ENCODE results near the gene MRPS6. TPM values are rescaled to one million over a fixed set of nuclear protein-coding genes. Genes with fewer than 3 reads are reported as not detected.

MRPS6 gene
- total RNA-seq, 1 donor, result 19.2 TPM

- no peak overlapping the region for H3K4me3 ChIP-seq (ENCODE audit: insufficient read depth, low read length)
- H3K27me3 ChIP-seq (ENCODE audit: insufficient read depth, low read length), result peaks cover 7% of the 10 kb centered on the region
- no peak overlapping the region for H3K27ac ChIP-seq (ENCODE audit: low read depth, low read length)
- H3K4me2 ChIP-seq (ENCODE audit: insufficient read depth, low read length), result no peak overlapping the region
- H4K20me1 ChIP-seq (ENCODE audit: insufficient read depth, low read length), result no peaks in the 10 kb centered on the region
- H3K36me3 ChIP-seq (ENCODE audit: insufficient read depth, low read length), result no peaks in the 10 kb centered on the region
- TF ChIP-seq CTCF (IDR thresholded peaks at IDR 0.05; ENCODE audit: extremely low read depth, low read depth, low read length), result no peak
- no peaks in the 10 kb centered on the region for H3K9me3 ChIP-seq (ENCODE audit: low read depth, low read length)
- H3K79me2 ChIP-seq (ENCODE audit: insufficient read depth, low read length), result no peaks in the 10 kb centered on the region
- no peaks in the 10 kb centered on the region for H3K4me1 ChIP-seq (ENCODE audit: insufficient read depth, low read length)
- no peak overlapping the region for H2AFZ ChIP-seq (ENCODE audit: low read length)
- no peak for DNase-seq (ENCODE audit: insufficient read length, low spot score, missing footprints)
Measured at GRCh38 chr21:34184232-34184631, 110.9 kb downstream of the MRPS6 start.

- peaks cover 2% of the 10 kb centered on the region for H3K27me3 ChIP-seq (ENCODE audit: insufficient read depth, low read length)
- no peaks in the 10 kb centered on the region for H3K36me3 ChIP-seq (ENCODE audit: insufficient read depth, low read length)
- H3K79me2 ChIP-seq (ENCODE audit: insufficient read depth, low read length), result no peaks in the 10 kb centered on the region
- H3K4me1 ChIP-seq (ENCODE audit: insufficient read depth, low read length), result no peaks in the 10 kb centered on the region
- no peaks in the 10 kb centered on the region for H3K9me3 ChIP-seq (ENCODE audit: low read depth, low read length)
- H3K27ac ChIP-seq (ENCODE audit: low read depth, low read length), result no peak overlapping the region
- no peak for DNase-seq (ENCODE audit: insufficient read length, low spot score, missing footprints)
- no peak for TF ChIP-seq CTCF (IDR thresholded peaks at IDR 0.05; ENCODE audit: extremely low read depth, low read depth, low read length)
- H4K20me1 ChIP-seq (ENCODE audit: insufficient read depth, low read length), result no peaks in the 10 kb centered on the region
- no peak overlapping the region for H3K4me2 ChIP-seq (ENCODE audit: insufficient read depth, low read length)
- H2AFZ ChIP-seq (ENCODE audit: low read length), result no peak overlapping the region
- no peak overlapping the region for H3K4me3 ChIP-seq (ENCODE audit: insufficient read depth, low read length)
Measured at GRCh38 chr21:34185026-34185750, 111.8 kb downstream of the MRPS6 start.

GRCh38 chr21:34186109-34186719 is 112.8 kb downstream of the MRPS6 start:
- H3K4me1 ChIP-seq (ENCODE audit: insufficient read depth, low read length), result no peaks in the 10 kb centered on the region
- H3K36me3 ChIP-seq (ENCODE audit: insufficient read depth, low read length), result no peaks in the 10 kb centered on the region
- H3K4me2 ChIP-seq (ENCODE audit: insufficient read depth, low read length), result no peak overlapping the region
- H3K9me3 ChIP-seq (ENCODE audit: low read depth, low read length), result no peaks in the 10 kb centered on the region
- H3K4me3 ChIP-seq (ENCODE audit: insufficient read depth, low read length), result no peak overlapping the region
- no peak overlapping the region for H3K27ac ChIP-seq (ENCODE audit: low read depth, low read length)
- H4K20me1 ChIP-seq (ENCODE audit: insufficient read depth, low read length), result no peaks in the 10 kb centered on the region
- DNase-seq (ENCODE audit: insufficient read length, low spot score, missing footprints), result no peak
- H2AFZ ChIP-seq (ENCODE audit: low read length), result no peak overlapping the region
- TF ChIP-seq CTCF (IDR thresholded peaks at IDR 0.05; ENCODE audit: extremely low read depth, low read depth, low read length), result no peak
- no peaks in the 10 kb centered on the region for H3K79me2 ChIP-seq (ENCODE audit: insufficient read depth, low read length)
- no peaks in the 10 kb centered on the region for H3K27me3 ChIP-seq (ENCODE audit: insufficient read depth, low read length)

- Histone ChIP-seq H3K9me3 (ENCODE audit: low read depth, low read length) (no peaks in the 10 kb centered on the region), H3K4me3 (ENCODE audit: insufficient read depth, low read length) (no peak overlapping the region), H3K36me3 (ENCODE audit: insufficient read depth, low read length) (no peaks in the 10 kb centered on the region), H3K27me3 (ENCODE audit: insufficient read depth, low read length) (no peaks in the 10 kb centered on the region), H3K27ac (ENCODE audit: low read depth, low read length) (no peak overlapping the region), H3K4me2 (ENCODE audit: insufficient read depth, low read length) (no peak overlapping the region), H2AFZ (ENCODE audit: low read length) (no peak overlapping the region), H4K20me1 (ENCODE audit: insufficient read depth, low read length) (no peaks in the 10 kb centered on the region), H3K4me1 (ENCODE audit: insufficient read depth, low read length) (no peaks in the 10 kb centered on the region), H3K79me2 (ENCODE audit: insufficient read depth, low read length) (no peaks in the 10 kb centered on the region)
- TF ChIP-seq CTCF (IDR thresholded peaks at IDR 0.05; ENCODE audit: extremely low read depth, low read depth, low read length), result no peak
- no peak for DNase-seq (ENCODE audit: insufficient read length, low spot score, missing footprints)
Measured at GRCh38 chr21:34187935-34188334, 114.6 kb downstream of the MRPS6 start.
